Epithelial cell of esophagus (primary cell): ENCODE measurements around the gene ACKR3.

Experiments
- DNase-seq: peaks from one replicate; pipeline ENCODE4 v3.0.0; 2010; ENCODE audit warnings: low read depth
- H3K4me3 ChIP-seq: 2 replicates; pipeline ENCODE4 v1.5.1; 2011; ENCODE audit warnings: mild to moderate bottlenecking, low read length, control low read depth
- CTCF ChIP-seq: IDR thresholded peaks from 2 replicates; pipeline ENCODE4 v1.5.1; 2011; ENCODE audit warnings: low read depth, mild to moderate bottlenecking, low read length, control low read depth, inconsistent platforms; ENCODE audit not compliant: insufficient read depth; ENCODE audit errors: missing control alignments

The ACKR3 gene

GRCh38 chr2:236627841-236628240, 58.2 kb downstream of the ACKR3 start:
- H3K4me3 ChIP-seq, result no peak overlapping the region
- no peak for DNase-seq
- TF ChIP-seq CTCF, result no peak

- TF ChIP-seq CTCF, result no peak
- no peak for DNase-seq
- no peak overlapping the region for H3K4me3 ChIP-seq
Observed at GRCh38 chr2:236628256-236628901, 58.8 kb downstream of the ACKR3 start.

GRCh38 chr2:236628981-236629605, 59.5 kb downstream of the ACKR3 start:
- DNase-seq, result no peak
- no peak overlapping the region for H3K4me3 ChIP-seq
- no peak for TF ChIP-seq CTCF

- no peak for DNase-seq
- no peak overlapping the region for H3K4me3 ChIP-seq
- no peak for TF ChIP-seq CTCF
Observed at GRCh38 chr2:236629961-236630872, 60.6 kb downstream of the ACKR3 start.

GRCh38 chr2:236631281-236631855, 61.7 kb downstream of the ACKR3 start:
- no peak for DNase-seq
- TF ChIP-seq CTCF, result no peak
- no peak overlapping the region for H3K4me3 ChIP-seq

GRCh38 chr2:236631856-236632291, 62.2 kb downstream of the ACKR3 start:
- no peak for TF ChIP-seq CTCF
- H3K4me3 ChIP-seq, result no peak overlapping the region
- DNase-seq, result no peak
